HCT116 (cell line): ENCODE results near the gene GEMIN4. TPM values are rescaled to one million over a fixed set of nuclear protein-coding genes. Genes with fewer than 3 reads are reported as not detected.

Experiments
- ATAC-seq: fragments of 200-7000 bp; cut with Tn5 transposase; 2 replicates; pipeline ENCODE4 v1.9.1; 2020; ENCODE audit warnings: mild to moderate bottlenecking, moderate library complexity
- BruUV-seq: library from RNA; stranded (reverse); fragments of 400-500 nt; replicated peaks from 2 replicates; lab custom pipeline; 2021; lab: Mats Ljungman, UMichigan
- CTCF ChIA-PET: fragments of 300-600 bp; sonication (Branson Sonifier 250); formaldehyde crosslinking; loops from one replicate; lab custom pipeline; 2021; ENCODE audit warnings: antibody characterized with exemption; lab: Charles Lee
- POLR2A ChIA-PET: fragments of 300-600, 350-600 bp; sonication (Branson Sonifier 250); formaldehyde crosslinking; loops from one replicate; lab custom pipeline; 2021; ENCODE audit warnings: antibody characterized with exemption; lab: Charles Lee
- RAD21 ChIA-PET, 2 experiments: fragments of 300-600 bp; sonication (Branson Sonifier 250); formaldehyde crosslinking; loops; one replicate each; lab custom pipeline; 2023; ENCODE audit warnings: low total read pairs in 2 of 2; ENCODE audit not compliant: uncharacterized antibody in 2 of 2, unreplicated experiment in 2 of 2, low non-redundant PET in 1 of 2; lab: Charles Lee
- DNase-seq: peaks from one replicate; pipeline ENCODE4 v3.0.0-alpha.2; 2010; ENCODE audit warnings: low read depth, low spot score
- H2AFZ ChIP-seq: fragments of 200-600 bp; shearing (Covaris generic), sonication (generic); 2 replicates; pipeline ENCODE4 v1.6.1; 2017; ENCODE audit warnings: low read depth, mixed run types, mixed read lengths, antibody characterized with exemption, low read length; ENCODE audit not compliant: poor library complexity, severe bottlenecking
- H3K27ac ChIP-seq: 2 replicates; pipeline ENCODE4 v1.5.1; 2012; ENCODE audit warnings: low read depth, low read length
- H3K27me3 ChIP-seq: fragments of 200-600 bp; sonication (generic); 2 replicates; pipeline ENCODE4 v1.6.1; 2016; ENCODE audit warnings: mixed run types, low read length, mixed read lengths; ENCODE audit not compliant: insufficient read depth
- H3K36me3 ChIP-seq, 2 experiments: fragments of 200-500 bp in 1 of 2; fragments of 200-600 bp in 1 of 2; sonication (Bioruptor generic) in 1 of 2; sonication (generic) in 1 of 2; 2 replicates each; pipeline versions ENCODE4 v1.5.1 to v1.6.1; 2014 to 2016; ENCODE audit warnings: low read length in 2 of 2, inconsistent platforms in 1 of 2, mixed read lengths in 1 of 2, mixed run types in 1 of 2; ENCODE audit not compliant: insufficient read depth in 2 of 2, control insufficient read depth in 1 of 2
- H3K4me1 ChIP-seq, 2 experiments: fragments of 200-600 bp in 1 of 2; sonication (generic) in 1 of 2; 2 replicates each; pipeline versions ENCODE4 v1.5.1 to v1.6.1; 2012 to 2017; ENCODE audit warnings: low read length in 2 of 2, inconsistent platforms in 1 of 2, mild to moderate bottlenecking in 1 of 2, mixed read lengths in 1 of 2, mixed run types in 1 of 2, moderate library complexity in 1 of 2; ENCODE audit not compliant: insufficient read depth in 2 of 2, control insufficient read depth in 1 of 2
- H3K4me2 ChIP-seq: fragments of 200-600 bp; sonication (generic); 2 replicates; pipeline ENCODE4 v1.6.1; 2017; ENCODE audit warnings: mixed run types, low read length, mixed read lengths
- H3K4me3 ChIP-seq, 2 experiments: fragments of 200-600 bp in 1 of 2; sonication (generic) in 1 of 2; replicated peaks in 1 of 2; 2 replicates each; pipeline ENCODE4 v1.5.1; 2011 to 2016; ENCODE audit warnings: low read length in 2 of 2, control low read depth in 1 of 2, low read depth in 1 of 2, mild to moderate bottlenecking in 1 of 2, mixed read lengths in 1 of 2, mixed run types in 1 of 2
- H3K79me2 ChIP-seq: fragments of 200-600 bp; sonication (generic); 2 replicates; pipeline ENCODE4 v1.6.1; 2017; ENCODE audit warnings: mild to moderate bottlenecking, mixed run types, low read length, moderate library complexity, mixed read lengths; ENCODE audit not compliant: insufficient read depth
- H3K9ac ChIP-seq: fragments of 200-600 bp; sonication (generic); 2 replicates; pipeline ENCODE4 v1.6.1; 2016; ENCODE audit warnings: low read length, mixed read lengths
- H3K9me2 ChIP-seq: fragments of 200-600 bp; sonication (generic), shearing (Covaris generic); 2 replicates; pipeline ENCODE4 v1.6.1; 2017; ENCODE audit warnings: mixed run types, mild to moderate bottlenecking, moderate library complexity; ENCODE audit not compliant: insufficient read depth
- H3K9me3 ChIP-seq, 2 experiments: fragments of 200-500 bp in 1 of 2; fragments of 200-600 bp in 1 of 2; sonication (Bioruptor generic) in 1 of 2; sonication (generic) in 1 of 2; 2 replicates each; pipeline ENCODE4 v1.6.1; 2014 to 2017; ENCODE audit warnings: low read length in 2 of 2, mixed read lengths in 2 of 2, inconsistent platforms in 1 of 2, low read depth in 1 of 2, mild to moderate bottlenecking in 1 of 2, mixed run types in 1 of 2, moderate library complexity in 1 of 2; ENCODE audit not compliant: control insufficient read depth in 1 of 2, insufficient read depth in 1 of 2
- H4K20me1 ChIP-seq: fragments of 200-600 bp; sonication (generic), shearing (Covaris generic); 2 replicates; pipeline ENCODE4 v1.6.1; 2017; ENCODE audit warnings: mixed run types, mild to moderate bottlenecking, moderate library complexity; ENCODE audit not compliant: insufficient read depth
- ATF3 ChIP-seq: IDR thresholded peaks from 2 replicates; pipeline ENCODE4 v1.6.1; 2012
- EGR1 ChIP-seq: IDR thresholded peaks from 2 replicates; pipeline ENCODE4 v1.6.1; 2012; ENCODE audit warnings: low read depth
- ELF1 ChIP-seq: IDR thresholded peaks from 2 replicates; pipeline ENCODE4 v1.6.1; 2012; ENCODE audit warnings: low read depth, borderline replicate concordance
- EZH2 ChIP-seq: fragments of 200-600 bp; sonication (generic); IDR thresholded peaks from 2 replicates; pipeline ENCODE4 v1.6.1; 2017; ENCODE audit warnings: antibody characterized with exemption, mixed run types
- FOSL1 ChIP-seq: IDR thresholded peaks from 2 replicates; pipeline ENCODE4 v1.6.1; 2012; ENCODE audit warnings: low read depth
- POLR2A ChIP-seq: IDR thresholded peaks from 2 replicates; pipeline ENCODE4 v1.7.0; 2011; ENCODE audit warnings: borderline replicate concordance; ENCODE audit not compliant: insufficient read depth, insufficient read length; ENCODE audit errors: extremely low read depth
- SIN3A ChIP-seq: IDR thresholded peaks from 2 replicates; pipeline ENCODE4 v1.6.1; 2012; ENCODE audit warnings: low read depth
- SP1 ChIP-seq: IDR thresholded peaks from 2 replicates; pipeline ENCODE4 v1.6.1; 2012; ENCODE audit warnings: low read depth
- TCF7L2 ChIP-seq: IDR thresholded peaks from 2 replicates; pipeline ENCODE4 v1.7.0; 2011; ENCODE audit warnings: borderline replicate concordance, inconsistent platforms; ENCODE audit not compliant: insufficient read depth, insufficient read length; ENCODE audit errors: extremely low read depth
- intact Hi-C: fragments of 100-400 bp; cut with micrococcal nuclease; formaldehyde crosslinking; loops from 2 replicates; pipeline ENCODE4 v1.10.0; 2022
- total RNA-seq: library from RNA; stranded (reverse); gene quantifications from one replicate; pipeline ENCODE4 v1.2.1, GENCODE V29; 2021; ENCODE audit not compliant: unreplicated experiment
- TF ChIP-seq, protein P1 (sequence below), 3 experiments: fragments of 200-600 bp in 1 of 3; sonication (generic) in 1 of 3; IDR thresholded peaks in 2 of 3; conservative IDR thresholded peaks in 1 of 3; 2 replicates each; pipeline ENCODE4 v1.5.1; 2012 to 2017; ENCODE audit warnings: low read depth in 2 of 3, low read length in 2 of 3, antibody characterized with exemption in 1 of 3, borderline replicate concordance in 1 of 3, control low read depth in 1 of 3, mild to moderate bottlenecking in 1 of 3, mixed read lengths in 1 of 3, mixed run types in 1 of 3, moderate library complexity in 1 of 3; ENCODE audit not compliant: insufficient read depth in 1 of 3

Gene GEMIN4
- total RNA-seq, 1 experiment from 2014 or later: 53.2 TPM

- TF ChIP-seq ATF3 (no peak), EGR1 (no peak), TCF7L2 (no peak), EZH2 (no peak), SIN3A (no peak), SP1 (no peak)
- TF ChIP-seq, protein P1, sequence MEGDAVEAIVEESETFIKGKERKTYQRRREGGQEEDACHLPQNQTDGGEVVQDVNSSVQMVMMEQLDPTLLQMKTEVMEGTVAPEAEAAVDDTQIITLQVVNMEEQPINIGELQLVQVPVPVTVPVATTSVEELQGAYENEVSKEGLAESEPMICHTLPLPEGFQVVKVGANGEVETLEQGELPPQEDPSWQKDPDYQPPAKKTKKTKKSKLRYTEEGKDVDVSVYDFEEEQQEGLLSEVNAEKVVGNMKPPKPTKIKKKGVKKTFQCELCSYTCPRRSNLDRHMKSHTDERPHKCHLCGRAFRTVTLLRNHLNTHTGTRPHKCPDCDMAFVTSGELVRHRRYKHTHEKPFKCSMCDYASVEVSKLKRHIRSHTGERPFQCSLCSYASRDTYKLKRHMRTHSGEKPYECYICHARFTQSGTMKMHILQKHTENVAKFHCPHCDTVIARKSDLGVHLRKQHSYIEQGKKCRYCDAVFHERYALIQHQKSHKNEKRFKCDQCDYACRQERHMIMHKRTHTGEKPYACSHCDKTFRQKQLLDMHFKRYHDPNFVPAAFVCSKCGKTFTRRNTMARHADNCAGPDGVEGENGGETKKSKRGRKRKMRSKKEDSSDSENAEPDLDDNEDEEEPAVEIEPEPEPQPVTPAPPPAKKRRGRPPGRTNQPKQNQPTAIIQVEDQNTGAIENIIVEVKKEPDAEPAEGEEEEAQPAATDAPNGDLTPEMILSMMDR (IDR thresholded peaks at IDR 0.05 in 2 of 3, conservative IDR thresholded peaks at IDR 0.05 in 1 of 3; ENCODE audit: borderline replicate concordance in 1 of 3, insufficient read depth in 1 of 3, low read depth in 2 of 3, low read length in 2 of 3): no peak
- TF ChIP-seq, all 23 proteins: peak for 0
Measured at GRCh38 chr17:774313-774584, 22.2 kb upstream of the GEMIN4 start (continued).

- H3K36me3 ChIP-seq: peaks cover 65 to 73% of the 10 kb centered on the region in 2 experiments
Measured at GRCh38 chr17:773467-774312, 21.6 kb upstream of the GEMIN4 start.

More at GRCh38 chr17:773467-774312, 21.6 kb upstream of the GEMIN4 start:
- no peaks in the 10 kb centered on the region for H3K9me3 ChIP-seq
- TF ChIP-seq POLR2A (no peak), SP1 (no peak), ELF1 (no peak), ATF3 (no peak), FOSL1 (no peak)
- TF ChIP-seq, protein P1 (IDR thresholded peaks at IDR 0.05 in 2 of 3, conservative IDR thresholded peaks at IDR 0.05 in 1 of 3; ENCODE audit: borderline replicate concordance in 1 of 3, insufficient read depth in 1 of 3, low read depth in 2 of 3, low read length in 2 of 3): no peak
- TF ChIP-seq, all 23 proteins: peak for 0
- no peaks in the 10 kb centered on the region for H4K20me1 ChIP-seq
- H3K9ac ChIP-seq: no peak overlapping the region
- BruUV-seq: no TSS peak
- ChIA-PET RAD21 (no interaction called here), CTCF (no interaction called here), POLR2A (no interaction called here)
- no peaks in the 10 kb centered on the region for H3K9me2 ChIP-seq
- H3K4me2 ChIP-seq: no peak overlapping the region
- no peak for DNase-seq
- no peaks in the 10 kb centered on the region for H3K4me1 ChIP-seq
- H3K79me2 ChIP-seq: peaks cover 23% of the 10 kb centered on the region
- H3K4me3 ChIP-seq: no peak overlapping the region
- ATAC-seq: no peak
- H3K27me3 ChIP-seq: no peaks in the 10 kb centered on the region
- H3K27ac ChIP-seq: no peak overlapping the region
- intact Hi-C loops: no loop called here
- no peak overlapping the region for H2AFZ ChIP-seq
